Mesenchymal stem cell (in vitro differentiated cells and primary cell): Measurements from ENCODE around the gene KHK.
"Not testable (repeated sequence)": the region's sequence is repeated elsewhere in the genome, so short reads cannot be mapped to it uniquely, and the experiment has no call there.

Source experiments
- DNase-seq: peaks from one replicate; pipeline ENCODE4 v3.0.0-alpha.2; 2013
- H2AFZ ChIP-seq: one replicate; pipeline ENCODE4 v1.6.1; 2013; ENCODE audit warnings: low read depth, mild to moderate bottlenecking, control low read depth, inconsistent platforms, low read length, moderate library complexity
- H2AK5ac ChIP-seq: 2 replicates; pipeline ENCODE4 v1.6.1; 2013; ENCODE audit warnings: low read length, moderate library complexity, mild to moderate bottlenecking, inconsistent platforms; ENCODE audit not compliant: severe bottlenecking
- H2BK120ac ChIP-seq: one replicate; pipeline ENCODE4 v1.6.1; 2013; ENCODE audit warnings: low read depth, mild to moderate bottlenecking, inconsistent platforms, low read length, moderate library complexity
- H2BK12ac ChIP-seq, 2 experiments: one replicate each; pipeline ENCODE4 v1.6.1; 2013; ENCODE audit warnings: inconsistent platforms in 2 of 2, low read length in 2 of 2, mild to moderate bottlenecking in 2 of 2, moderate library complexity in 2 of 2, control low read depth in 1 of 2
- H2BK15ac ChIP-seq: one replicate; pipeline ENCODE4 v1.6.1; 2013; ENCODE audit warnings: mild to moderate bottlenecking, low read depth, inconsistent platforms; ENCODE audit not compliant: poor library complexity, severe bottlenecking
- H2BK5ac ChIP-seq: 2 replicates; pipeline ENCODE4 v1.6.1; 2013; ENCODE audit warnings: low read depth, mild to moderate bottlenecking, low read length, control low read depth, inconsistent platforms; ENCODE audit not compliant: poor library complexity, severe bottlenecking
- H3K14ac ChIP-seq, 2 experiments: one replicate each; pipeline ENCODE4 v1.6.1; 2013; ENCODE audit warnings: inconsistent platforms in 2 of 2, low read length in 2 of 2, control low read depth in 1 of 2, mild to moderate bottlenecking in 1 of 2, moderate library complexity in 1 of 2
- H3K18ac ChIP-seq, 2 experiments: one replicate each; pipeline ENCODE4 v1.6.1; 2013; ENCODE audit warnings: inconsistent platforms in 2 of 2, low read length in 2 of 2, control low read depth in 1 of 2, low read depth in 1 of 2, mild to moderate bottlenecking in 1 of 2
- H3K23ac ChIP-seq, 2 experiments: one replicate each; pipeline ENCODE4 v1.6.1; 2013; ENCODE audit warnings: inconsistent platforms in 2 of 2, low read length in 2 of 2, mild to moderate bottlenecking in 2 of 2, moderate library complexity in 2 of 2, control low read depth in 1 of 2
- H3K27ac ChIP-seq: 2 replicates; pipeline ENCODE4 v1.5.1; 2013; ENCODE audit warnings: mild to moderate bottlenecking, moderate library complexity, low read length, control low read depth, inconsistent platforms; ENCODE audit not compliant: poor library complexity, severe bottlenecking
- H3K27me3 ChIP-seq, 2 experiments: 2 replicates each; pipeline versions ENCODE4 v1.6.1 to v1.7.0; 2013; ENCODE audit warnings: low read length in 2 of 2, mild to moderate bottlenecking in 2 of 2, moderate library complexity in 2 of 2, control low read depth in 1 of 2, inconsistent platforms in 1 of 2; ENCODE audit not compliant: control insufficient read depth in 1 of 2, insufficient read depth in 1 of 2
- H3K36me3 ChIP-seq, 2 experiments: 2 replicates each; pipeline versions ENCODE4 v1.6.1 to v1.7.0; 2013; ENCODE audit warnings: low read length in 2 of 2, control low read depth in 1 of 2, inconsistent platforms in 1 of 2, low read depth in 1 of 2, mild to moderate bottlenecking in 1 of 2; ENCODE audit not compliant: insufficient read depth in 2 of 2, control insufficient read depth in 1 of 2
- H3K4ac ChIP-seq, 2 experiments: one replicate each; pipeline ENCODE4 v1.6.1; 2013; ENCODE audit warnings: inconsistent platforms in 2 of 2, low read length in 2 of 2, mild to moderate bottlenecking in 2 of 2, moderate library complexity in 2 of 2, control low read depth in 1 of 2, low read depth in 1 of 2
- H3K4me1 ChIP-seq: 2 replicates; pipeline ENCODE4 v1.6.1; 2013; ENCODE audit warnings: low read depth, low read length, control low read depth; ENCODE audit not compliant: control insufficient read depth, insufficient read depth
- H3K4me2 ChIP-seq: 2 replicates; pipeline ENCODE4 v1.6.1; 2013; ENCODE audit warnings: low read length, mild to moderate bottlenecking, inconsistent platforms; ENCODE audit not compliant: poor library complexity, severe bottlenecking
- H3K4me3 ChIP-seq, 2 experiments: 2 replicates each; pipeline versions ENCODE4 v1.5.1 to v1.7.0; 2013; ENCODE audit warnings: low read length in 2 of 2, mild to moderate bottlenecking in 2 of 2, control low read depth in 1 of 2, low read depth in 1 of 2; ENCODE audit not compliant: insufficient read depth in 1 of 2
- H3K79me1 ChIP-seq: replicated peaks from 2 replicates; pipeline ENCODE4 v1.6.1; 2013; ENCODE audit warnings: mild to moderate bottlenecking, control low read depth, low read length, inconsistent platforms; ENCODE audit not compliant: poor library complexity, severe bottlenecking
- H3K9ac ChIP-seq: 2 replicates; pipeline ENCODE4 v1.7.0; 2013; ENCODE audit warnings: mild to moderate bottlenecking, low read length, moderate library complexity
- H3K9me3 ChIP-seq: 2 replicates; pipeline ENCODE4 v1.7.0; 2013; ENCODE audit warnings: mild to moderate bottlenecking, low read length; ENCODE audit not compliant: control insufficient read depth
- H4K8ac ChIP-seq: one replicate; pipeline ENCODE4 v1.6.1; 2013; ENCODE audit warnings: inconsistent platforms, mild to moderate bottlenecking, low read length, moderate library complexity
- H4K91ac ChIP-seq: one replicate; pipeline ENCODE4 v1.6.1; 2013; ENCODE audit warnings: mild to moderate bottlenecking, low read length, inconsistent platforms
- WGBS: methylation state at CpG from one replicate; pipeline ENCODE4 v1.1.7; 2013; ENCODE audit warnings: mixed read lengths; 5-methylcytosine and 5-hydroxymethylcytosine counted together

Gene KHK

DNA sequence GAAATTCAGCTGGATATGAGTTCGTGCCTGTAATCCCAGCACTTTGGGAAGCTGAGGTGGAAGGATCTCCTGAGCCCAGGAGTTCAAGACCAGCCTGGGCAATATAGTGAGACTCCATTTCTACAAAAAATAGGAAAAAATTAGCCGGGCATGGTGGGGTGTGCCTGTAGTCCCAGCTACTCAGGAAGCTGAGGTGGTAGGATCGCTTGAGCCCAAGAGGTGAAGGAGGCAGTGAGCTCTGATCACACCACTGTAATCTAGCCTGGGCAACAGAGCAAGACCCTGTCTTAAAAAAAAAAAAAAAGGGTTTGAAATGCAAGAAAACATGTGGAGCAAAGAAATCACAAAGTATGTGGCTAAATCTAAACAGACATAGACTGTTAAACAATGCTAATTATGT lies 22.5 kb downstream of the KHK start:
- Histone ChIP-seq H4K91ac (no peak overlapping the region), H3K4ac (no peak overlapping the region), H2BK12ac (no peak overlapping the region), H3K79me1 (no peaks in the 10 kb centered on the region), H3K23ac (no peak overlapping the region), H2AK5ac (no peak overlapping the region), H3K4me2 (no peak overlapping the region), H2BK15ac (no peak overlapping the region), H3K9me3 (no peaks in the 10 kb centered on the region), H3K36me3 (no peaks in the 10 kb centered on the region), H3K27ac (no peak overlapping the region), H3K14ac (no peak overlapping the region), H2BK120ac (no peak overlapping the region), H3K4me1 (no peaks in the 10 kb centered on the region), H3K27me3 (peaks cover 3 to 30% of the 10 kb centered on the region in 2 experiments), H2BK5ac (no peak overlapping the region), H3K4me3 (no peak overlapping the region), H2AFZ (no peak overlapping the region), H3K18ac (no peak overlapping the region), H4K8ac (no peak overlapping the region), H3K9ac (no peak overlapping the region)
- no peak for DNase-seq
- WGBS: 87% methylated on average over 3 of the region's 3 CpGs

- H2BK12ac ChIP-seq, H3K79me1 ChIP-seq, H2BK120ac ChIP-seq, H2BK15ac ChIP-seq, H3K4ac ChIP-seq, H3K9me3 ChIP-seq, H3K14ac ChIP-seq, H2AFZ ChIP-seq, H3K4me3 ChIP-seq, H2AK5ac ChIP-seq, H3K4me2 ChIP-seq, H4K8ac ChIP-seq, DNase-seq, H3K23ac ChIP-seq, H4K91ac ChIP-seq, H2BK5ac ChIP-seq, H3K4me1 ChIP-seq, H3K9ac ChIP-seq, H3K36me3 ChIP-seq, H3K27ac ChIP-seq, H3K18ac ChIP-seq: not testable (repeated sequence)
- WGBS: 88% methylated on average over 23 of the region's 24 CpGs
- H3K27me3 ChIP-seq: peaks cover 1 to 30% of the 10 kb centered on the region in 2 experiments
Observed at GRCh38 chr2:27110603-27111352, 24.2 kb downstream of the KHK start.

DNA sequence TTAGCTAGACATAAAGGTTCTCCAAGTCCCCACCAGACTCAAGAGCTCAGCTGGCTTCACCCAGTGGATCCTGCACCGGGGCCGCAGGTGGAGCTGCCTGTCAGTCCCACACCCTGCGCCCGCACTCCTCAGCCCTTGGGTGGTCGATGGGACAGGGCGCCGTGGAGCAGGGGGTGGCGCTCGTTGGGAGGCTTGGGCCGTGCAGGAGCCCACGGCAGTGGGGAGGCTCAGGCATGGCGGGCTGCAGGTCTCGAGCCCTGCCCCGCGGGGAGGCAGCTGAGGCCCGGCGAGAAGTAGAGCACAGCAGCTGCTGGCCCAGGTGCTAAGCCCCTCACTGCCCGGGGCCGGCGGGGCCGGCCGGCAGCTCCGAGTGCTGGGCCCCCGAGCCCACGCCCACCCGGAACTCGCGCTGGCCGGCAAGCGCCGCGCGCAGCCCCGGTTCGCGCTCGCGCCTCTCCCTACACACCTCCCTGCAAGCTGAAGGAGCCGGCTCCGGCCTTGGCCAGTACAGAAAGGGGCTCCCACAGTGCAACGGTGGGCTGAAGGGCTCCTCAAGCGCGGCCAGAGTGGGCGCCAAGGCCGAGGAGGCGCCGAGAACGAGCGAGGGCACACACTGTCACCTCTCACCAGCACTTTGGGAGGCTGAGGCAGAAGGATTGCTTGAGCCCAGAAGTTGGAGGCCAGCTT lies 25.0 kb downstream of the KHK start:
- not testable (repeated sequence) for H2BK15ac ChIP-seq, H2AFZ ChIP-seq, H2BK5ac ChIP-seq, H3K4me1 ChIP-seq, H3K4me2 ChIP-seq, H3K9ac ChIP-seq, H2BK120ac ChIP-seq, H2AK5ac ChIP-seq, H3K36me3 ChIP-seq, H3K14ac ChIP-seq, H2BK12ac ChIP-seq, H3K79me1 ChIP-seq, H3K27ac ChIP-seq, H3K9me3 ChIP-seq, H4K8ac ChIP-seq, DNase-seq, H3K4ac ChIP-seq, H3K4me3 ChIP-seq, H3K23ac ChIP-seq, H3K18ac ChIP-seq
- whole genome bisulfite sequencing: 96% methylated on average over 46 of the region's 49 CpGs
- H3K27me3 ChIP-seq: peaks cover 0 to 23% of the 10 kb centered on the region in 2 experiments
- peak overlapping the region; percentile 27 for H4K91ac ChIP-seq

DNA sequence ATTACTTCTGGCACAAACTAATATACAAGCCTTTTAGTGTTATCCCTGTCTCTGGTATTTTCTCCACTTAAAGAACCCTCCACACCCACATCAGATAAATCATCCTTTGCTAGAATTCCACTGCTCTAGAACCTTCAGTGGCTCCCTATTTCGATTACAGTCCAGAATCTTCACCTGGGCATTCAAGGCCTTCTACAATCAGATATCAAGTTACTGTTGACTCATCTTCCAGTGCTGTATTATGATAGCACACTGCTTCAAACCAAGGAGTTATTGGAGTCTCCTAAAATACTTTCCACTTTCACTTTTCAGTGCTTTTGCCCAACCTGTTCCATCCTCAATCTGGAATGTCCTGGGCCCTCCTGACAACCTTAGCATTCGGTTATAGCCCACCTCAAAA lies 28.9 kb downstream of the KHK start:
- DNase-seq: no peak
- Histone ChIP-seq H3K4ac (no peak overlapping the region), H2AK5ac (no peak overlapping the region), H3K4me2 (no peak overlapping the region), H3K9me3 (no peaks in the 10 kb centered on the region), H3K9ac (no peak overlapping the region), H3K14ac (no peak overlapping the region), H2BK12ac (no peak overlapping the region), H3K4me1 (peaks cover 10% of the 10 kb centered on the region), H3K4me3 (no peak overlapping the region), H2AFZ (no peak overlapping the region), H4K8ac (no peak overlapping the region), H3K18ac (no peak overlapping the region), H2BK15ac (no peak overlapping the region), H3K27ac (no peak overlapping the region), H4K91ac (no peak overlapping the region), H3K23ac (no peak overlapping the region), H2BK5ac (no peak overlapping the region), H3K27me3 (peaks cover 15 to 51% of the 10 kb centered on the region in 2 experiments), H3K36me3 (peaks cover 0 to 4% of the 10 kb centered on the region in 2 experiments), H2BK120ac (no peak overlapping the region), H3K79me1 (no peaks in the 10 kb centered on the region)
- 55% methylated on average over 2 of the region's 2 CpGs for WGBS
